Posterior cingulate gyrus (tissue), 11 donors: ENCODE data around the gene WDR47.

Experiments used
- DNase-seq, 10 donors: peaks; one replicate each; pipeline versions ENCODE4 v3.0.0 to v3.0.0-alpha.2; 2020 to 2021; ENCODE audit warnings: mixed read lengths in 3 of 10
- intact Hi-C: fragments of 100-400 bp; cut with DNase I; formaldehyde crosslinking; loops from one replicate; pipeline ENCODE4 v1.15.1; 2023

The WDR47 gene

GRCh38 chr1:109041621-109042468, at the start of gene WDR47:
Gene WDR47, minus strand, starts transcription at chr1:109042102. Its CDS starts 18,590 bp downstream, at chr1:109023512.
- intact Hi-C loops = loop anchor here (5.0 kb wide), 2 partner anchors 35 to 50 kb away; partner anchors contain the start of genes TAF13 and TMEM167B
- peak; percentile 86 to 100 (median 97) for DNase-seq

- DNase-seq = no peak
- intact Hi-C loops = loop anchor here (5.0 kb wide), 1 partner anchor 49 kb away; the partner anchor contains the start of gene WDR47
These were observed 49.4 kb upstream of the WDR47 start for GRCh38 chr1:109091078-109091838.

GRCh38 chr1:109090196-109091077, 48.5 kb upstream of the WDR47 start, which contains the start of gene TMEM167B:
Gene TMEM167B, plus strand, starts transcription at chr1:109090764. Its CDS starts 109 bp downstream, at chr1:109090873.
- peak; percentile 88 to 99 (median 94) for DNase-seq
- intact Hi-C loops = loop anchor here (5.0 kb wide), 1 partner anchor 48 kb away; the partner anchor contains the start of gene WDR47

- intact Hi-C loops = loop anchor here (5.0 kb wide), 1 partner anchor 47 kb away; the partner anchor contains the start of gene WDR47
- DNase-seq = peak; percentile 68 to 96 (median 84)
These were observed 47.5 kb upstream of the WDR47 start for GRCh38 chr1:109089242-109090015.

- intact Hi-C loops = no loop called here
- peak in 2 of 10 donors; percentile 42 to 52 for DNase-seq
These were observed 42.9 kb upstream of the WDR47 start for GRCh38 chr1:109084563-109085517.

GRCh38 chr1:109083923-109084322, 42.0 kb upstream of the WDR47 start:
- intact Hi-C loops = no loop called here
- DNase-seq = peak in 7 of 10 donors; percentile 28 to 92 (median 46)

- no peak for DNase-seq
- intact Hi-C loops = no loop called here
These were observed 41.6 kb upstream of the WDR47 start for GRCh38 chr1:109083501-109083900.

GRCh38 chr1:109080441-109081082, 38.7 kb upstream of the WDR47 start:
- DNase-seq = no peak
- intact Hi-C loops = no loop called here

- intact Hi-C loops = loop anchor here (5.0 kb wide), 1 partner anchor 37 kb away; the partner anchor contains the start of gene WDR47
- no peak for DNase-seq
These were observed 37.3 kb upstream of the WDR47 start for GRCh38 chr1:109079240-109079622.

GRCh38 chr1:109078317-109078716, 36.4 kb upstream of the WDR47 start:
- intact Hi-C loops = loop anchor here (5.0 kb wide), 1 partner anchor 36 kb away; the partner anchor contains the start of gene WDR47
- no peak for DNase-seq

- peak; percentile 93 to 100 (median 96) for DNase-seq
- intact Hi-C loops = loop anchor here (5.0 kb wide), 1 partner anchor 34 kb away; the partner anchor contains the start of gene WDR47
These were observed 33.9 kb upstream of the WDR47 start, which contains the start of gene TAF13 for GRCh38 chr1:109075531-109076490. Gene TAF13, minus strand, starts transcription at chr1:109076003. Its CDS starts 56 bp downstream, at chr1:109075947.

GRCh38 chr1:109069294-109069693, 27.4 kb upstream of the WDR47 start:
- no peak for DNase-seq
- intact Hi-C loops = no loop called here

- intact Hi-C loops = no loop called here
These were observed 26.0 kb upstream of the WDR47 start for GRCh38 chr1:109067883-109068282.

GRCh38 chr1:109065137-109065536, 23.2 kb upstream of the WDR47 start:
- no peak for DNase-seq
- intact Hi-C loops = no loop called here

More at GRCh38 chr1:109067883-109068282, 26.0 kb upstream of the WDR47 start:
- DNase-seq = peak in 1 of 10 donors; percentile 80

GRCh38 chr1:109061183-109061582, 19.3 kb upstream of the WDR47 start:
- intact Hi-C loops = no loop called here
- DNase-seq = no peak

GRCh38 chr1:109060707-109061106, 18.8 kb upstream of the WDR47 start:
- intact Hi-C loops = no loop called here
- DNase-seq = no peak
